Naive thymus-derived CD8-positive, alpha-beta T cell (primary cell): ENCODE data around the gene GPNMB. TPM values are rescaled to one million over a fixed set of nuclear protein-coding genes. Genes with fewer than 3 reads are reported as not detected.
A peak's percentile ranks its signal among the peaks of the same experiment; 100 is the strongest.
"Not testable (repeated sequence)": the region's sequence is repeated elsewhere in the genome, so short reads cannot be mapped to it uniquely, and the experiment has no call there.

Experiments
- ATAC-seq, 2 donors: fragments of 150-1000 bp; cut with Tn5 transposase in 1 of 2; sonication (Bioruptor Pico), chemical (Tn5 transposase) in 1 of 2; 1 replicate in 1 of 2; 2 replicates in 1 of 2; pipeline ENCODE4 v1.10.0; 2021; ENCODE audit warnings: mild to moderate bottlenecking in 2 of 2, moderate library complexity in 2 of 2
- POLR2A ChIA-PET: fragments of 350-600 bp; sonication (Branson Sonifier 250); formaldehyde crosslinking; loops from one replicate; lab custom pipeline; 2021; ENCODE audit warnings: antibody characterized with exemption; lab: Charles Lee
- DNase-seq, 10 donors: peaks; one replicate each; pipeline versions ENCODE4 v3.0.0 to v3.0.0-alpha.2; 2020 to 2022
- H3K27ac Mint-ChIP-seq, 10 donors: one replicate each; pipeline ENCODE4 v1.8.0; 2020 to 2022; ENCODE audit warnings: mild to moderate bottlenecking in 10 of 10, mixed read lengths in 10 of 10, moderate library complexity in 4 of 10, inconsistent platforms in 1 of 10
- H3K27me3 Mint-ChIP-seq, 5 donors: one replicate each; pipeline ENCODE4 v1.8.0; 2021 to 2022; ENCODE audit warnings: mixed read lengths in 5 of 5
- H3K36me3 Mint-ChIP-seq, 3 donors: one replicate each; pipeline ENCODE4 v1.8.0; 2020 to 2022; ENCODE audit warnings: mixed read lengths in 3 of 3, mild to moderate bottlenecking in 2 of 3, inconsistent platforms in 1 of 3
- H3K4me1 Mint-ChIP-seq, 4 donors: one replicate each; pipeline ENCODE4 v1.8.0; 2021 to 2022; ENCODE audit warnings: mixed read lengths in 4 of 4
- H3K4me3 Mint-ChIP-seq, 10 donors: one replicate each; pipeline ENCODE4 v1.8.0; 2020 to 2022; ENCODE audit warnings: mild to moderate bottlenecking in 10 of 10, mixed read lengths in 10 of 10, moderate library complexity in 6 of 10, inconsistent platforms in 1 of 10
- H3K9me3 Mint-ChIP-seq, 9 donors: one replicate each; pipeline ENCODE4 v1.8.0; 2020 to 2022; ENCODE audit warnings: mixed read lengths in 9 of 9, mild to moderate bottlenecking in 3 of 9, inconsistent platforms in 1 of 9, moderate library complexity in 1 of 9
- polyA plus RNA-seq, 3 donors: library from polyadenylated mRNA; unstranded; fragments of 300-500 nt; fragmentation: Illumina TruSeq; gene quantifications; one replicate each; pipeline ENCODE4 v1.2.3, GENCODE V29; 2021
- total RNA-seq, 8 experiments: library from RNA in 2 of 8; stranded (reverse) in 2 of 8; gene quantifications; one replicate each; pipeline ENCODE4 v1.2.3 and lab custom pipeline; 2021 to 2026

The GPNMB gene
- 1 to 10 TPM; 5.9 to 6.3 TPM for total RNA-seq
- polyA plus RNA-seq = not detected
- total RNA-seq (lab: John Stamatoyannopoulos, UW) = 0 to 1.3 (median 0.29) reads per million in 6 experiments

GRCh38 chr7:23246555-23246954 lies at the start of gene GPNMB:
Gene GPNMB, plus strand, starts transcription at chr7:23246775. Its CDS starts 83 bp downstream, at chr7:23246858.
- Mint-ChIP-seq H3K4me1 (peaks cover 0 to 5% (median 3%) of the 10 kb centered on the region in 4 donors), H3K36me3 (peaks cover 0 to 17% (median 7%) of the 10 kb centered on the region in 3 donors), H3K4me3 (peak within 1 kb of the TSS in 2 of 10 donors; percentile 34 to 36), H3K27ac (no peak within 1 kb of the TSS), H3K9me3 (peaks cover under 1 to 8% (median 5%) of the 10 kb centered on the region in 9 donors), H3K27me3 (peaks cover 32 to 82% (median 59%) of the 10 kb centered on the region in 5 donors)
- ATAC-seq (no peak), DNase-seq (no peak)
- POLR2A ChIA-PET = no interaction called here

GRCh38 chr7:23197745-23198144 lies 48.8 kb upstream of the GPNMB start:
- H3K27me3 Mint-ChIP-seq, H3K4me1 Mint-ChIP-seq, DNase-seq, H3K9me3 Mint-ChIP-seq, POLR2A ChIA-PET, H3K4me3 Mint-ChIP-seq, ATAC-seq: not testable (repeated sequence)
- peaks cover 9 to 70% (median 45%) of the 10 kb centered on the region in 3 donors for H3K36me3 Mint-ChIP-seq
- peak overlapping the region in 1 of 10 donors; percentile 40 for H3K27ac Mint-ChIP-seq

GRCh38 chr7:23200331-23200730 lies 46.2 kb upstream of the GPNMB start:
- H3K27me3 Mint-ChIP-seq = peaks cover 0 to 4% (median under 1%) of the 10 kb centered on the region in 5 donors
- peaks cover 0 to 3% (median under 1%) of the 10 kb centered on the region in 4 donors for H3K4me1 Mint-ChIP-seq
- H3K36me3 Mint-ChIP-seq = peaks cover 9 to 77% (median 50%) of the 10 kb centered on the region in 3 donors
- no peak overlapping the region for H3K27ac Mint-ChIP-seq
- DNase-seq (no peak), ATAC-seq (no peak)
- H3K4me3 Mint-ChIP-seq = no peak overlapping the region
- POLR2A ChIA-PET = no interaction called here
- no peaks in the 10 kb centered on the region for H3K9me3 Mint-ChIP-seq

GRCh38 chr7:23204241-23204640 lies 42.3 kb upstream of the GPNMB start:
- Mint-ChIP-seq H3K4me1 (peaks cover 0 to 11% (median 7%) of the 10 kb centered on the region in 4 donors), H3K9me3 (no peaks in the 10 kb centered on the region), H3K4me3 (no peak overlapping the region), H3K27ac (no peak overlapping the region), H3K36me3 (peaks cover 4 to 50% (median 45%) of the 10 kb centered on the region in 3 donors), H3K27me3 (peaks cover 7 to 22% (median 15%) of the 10 kb centered on the region in 5 donors)
- POLR2A ChIA-PET = no interaction called here
- ATAC-seq (no peak), DNase-seq (no peak)

- Mint-ChIP-seq H3K4me3 (peak overlapping the region in 7 of 10 donors; percentile 11 to 77 (median 62)), H3K4me1 (peaks cover 0 to 11% (median 7%) of the 10 kb centered on the region in 4 donors), H3K9me3 (no peaks in the 10 kb centered on the region), H3K27me3 (peaks cover 11 to 22% (median 15%) of the 10 kb centered on the region in 5 donors), H3K36me3 (peaks cover 0 to 37% (median 32%) of the 10 kb centered on the region in 3 donors), H3K27ac (peak overlapping the region in 3 of 10 donors; percentile 54 to 95 (median 90))
- DNase-seq = no peak
- POLR2A ChIA-PET = interaction anchor here (0.6 to 1.9 kb wide), 5 partner anchors 21 to 284 kb away, joined by 3 to 10 read pairs (median 3); partner anchors contain the start of genes KLHL7 and NUP42
- no peak for ATAC-seq
Measured at GRCh38 chr7:23205577-23205908, 41.0 kb upstream of the GPNMB start.

- no peaks in the 10 kb centered on the region for H3K9me3 Mint-ChIP-seq
- peak overlapping the region in 8 of 10 donors; percentile 11 to 82 (median 49) for H3K4me3 Mint-ChIP-seq
- H3K27me3 Mint-ChIP-seq = peaks cover 11 to 26% (median 20%) of the 10 kb centered on the region in 5 donors
- peak overlapping the region in 4 of 10 donors; percentile 85 to 95 (median 92) for H3K27ac Mint-ChIP-seq
- DNase-seq = peak in 3 of 10 donors; percentile 5 to 73 (median 16)
- peaks cover 0 to 11% (median 7%) of the 10 kb centered on the region in 4 donors for H3K4me1 Mint-ChIP-seq
- ATAC-seq = peak; percentile 47 to 91
- H3K36me3 Mint-ChIP-seq = peaks cover 0 to 32% (median 27%) of the 10 kb centered on the region in 3 donors
- POLR2A ChIA-PET = interaction anchor here (0.6 to 1.9 kb wide), 5 partner anchors 21 to 283 kb away, joined by 3 to 10 read pairs (median 3); partner anchors contain the start of genes KLHL7 and NUP42
Measured at GRCh38 chr7:23205909-23206767, 40.4 kb upstream of the GPNMB start.

GRCh38 chr7:23207021-23207420 lies 39.6 kb upstream of the GPNMB start:
- Mint-ChIP-seq H3K27ac (peak overlapping the region in 5 of 10 donors; percentile 8 to 95 (median 90)), H3K9me3 (no peaks in the 10 kb centered on the region), H3K4me3 (peak overlapping the region in 6 of 10 donors; percentile 1 to 82 (median 62)), H3K27me3 (peaks cover 11 to 26% (median 21%) of the 10 kb centered on the region in 5 donors), H3K36me3 (peaks cover 0 to 23% (median 19%) of the 10 kb centered on the region in 3 donors), H3K4me1 (peaks cover 0 to 11% (median 7%) of the 10 kb centered on the region in 4 donors)
- POLR2A ChIA-PET = interaction anchor here (0.6 to 1.9 kb wide), 3 partner anchors 25 to 1262 kb away, joined by 6 to 10 read pairs (median 7); partner anchors contain the start of genes KLHL7 and NUP42
- DNase-seq (peak in 1 of 10 donors; percentile 30), ATAC-seq (no peak)

GRCh38 chr7:23207884-23208283 lies 38.7 kb upstream of the GPNMB start:
- DNase-seq = no peak
- POLR2A ChIA-PET = no interaction called here
- Mint-ChIP-seq H3K4me3 (peak overlapping the region in 2 of 10 donors; percentile 63 to 82), H3K9me3 (no peaks in the 10 kb centered on the region), H3K4me1 (peaks cover 0 to 11% (median 7%) of the 10 kb centered on the region in 4 donors), H3K36me3 (peaks cover 0 to 19% (median 16%) of the 10 kb centered on the region in 3 donors), H3K27me3 (peaks cover 11 to 28% (median 21%) of the 10 kb centered on the region in 5 donors), H3K27ac (peak overlapping the region in 2 of 10 donors; percentile 35 to 95)
- ATAC-seq = no peak

- H3K4me3 Mint-ChIP-seq = no peak overlapping the region
- peaks cover 0 to 15% (median 15%) of the 10 kb centered on the region in 3 donors for H3K36me3 Mint-ChIP-seq
- no peaks in the 10 kb centered on the region for H3K9me3 Mint-ChIP-seq
- no peak for DNase-seq
- peaks cover 0 to 11% (median 7%) of the 10 kb centered on the region in 4 donors for H3K4me1 Mint-ChIP-seq
- no peak for ATAC-seq
- H3K27ac Mint-ChIP-seq = peak overlapping the region in 1 of 10 donors; percentile 35
- POLR2A ChIA-PET = no interaction called here
- peaks cover 11 to 28% (median 21%) of the 10 kb centered on the region in 5 donors for H3K27me3 Mint-ChIP-seq
Measured at GRCh38 chr7:23208316-23208715, 38.3 kb upstream of the GPNMB start.

- DNase-seq (no peak), ATAC-seq (no peak)
- no peaks in the 10 kb centered on the region for H3K9me3 Mint-ChIP-seq
- H3K27ac Mint-ChIP-seq = no peak overlapping the region
- no peak overlapping the region for H3K4me3 Mint-ChIP-seq
- POLR2A ChIA-PET = no interaction called here
- H3K27me3 Mint-ChIP-seq = peaks cover 13 to 36% (median 18%) of the 10 kb centered on the region in 5 donors
- peaks cover 0 to 5% (median 0%) of the 10 kb centered on the region in 3 donors for H3K36me3 Mint-ChIP-seq
- H3K4me1 Mint-ChIP-seq = peaks cover 0 to 11% (median 3%) of the 10 kb centered on the region in 4 donors
Measured at GRCh38 chr7:23210506-23210905, 36.1 kb upstream of the GPNMB start.

- Mint-ChIP-seq H3K9me3 (no peaks in the 10 kb centered on the region), H3K36me3 (peaks cover 0 to 4% (median 0%) of the 10 kb centered on the region in 3 donors), H3K27me3 (peaks cover 12 to 32% (median 13%) of the 10 kb centered on the region in 5 donors), H3K4me1 (peaks cover 0 to 11% (median under 1%) of the 10 kb centered on the region in 4 donors), H3K4me3 (no peak overlapping the region), H3K27ac (no peak overlapping the region)
- ATAC-seq (no peak), DNase-seq (no peak)
- POLR2A ChIA-PET = no interaction called here
Measured at GRCh38 chr7:23211589-23211988, 35.0 kb upstream of the GPNMB start.

GRCh38 chr7:23212395-23212794 lies 34.2 kb upstream of the GPNMB start:
- Mint-ChIP-seq H3K4me1 (peaks cover 0 to 9% (median 0%) of the 10 kb centered on the region in 4 donors), H3K36me3 (no peaks in the 10 kb centered on the region), H3K27ac (no peak overlapping the region), H3K9me3 (no peaks in the 10 kb centered on the region), H3K27me3 (peaks cover 9 to 24% (median 11%) of the 10 kb centered on the region in 5 donors), H3K4me3 (no peak overlapping the region)
- DNase-seq = no peak
- POLR2A ChIA-PET = no interaction called here
- ATAC-seq = no peak
